NK-92 treated with Interleukin-12 subunit alpha and Interleukin-12 subunit beta, amount 100 ng/mL, for 24 hours (cell line): ENCODE measurements around the gene KHNYN.

ENCODE experiments used
- DNase-seq: peaks from one replicate; lab custom pipeline; 2025; lab: John Stamatoyannopoulos, UW

Gene KHNYN

GRCh38 chr14:24401810-24402702 is 27.7 kb upstream of the KHNYN start:
- DNase-seq = no peak

GRCh38 chr14:24403294-24403998 is 26.3 kb upstream of the KHNYN start:
- no peak for DNase-seq

- no peak for DNase-seq
Observed at GRCh38 chr14:24404814-24405213, 24.9 kb upstream of the KHNYN start.

- no peak for DNase-seq
Observed at GRCh38 chr14:24406416-24406815, 23.3 kb upstream of the KHNYN start.

GRCh38 chr14:24407608-24408325 is 22.0 kb upstream of the KHNYN start:
- no peak for DNase-seq

GRCh38 chr14:24408764-24409163 is 21.0 kb upstream of the KHNYN start:
- DNase-seq = no peak

GRCh38 chr14:24409192-24409591 is 20.6 kb upstream of the KHNYN start:
- DNase-seq = no peak

GRCh38 chr14:24409956-24410355 is 19.8 kb upstream of the KHNYN start:
- no peak for DNase-seq

- no peak for DNase-seq
Observed at GRCh38 chr14:24411443-24412389, 18.0 kb upstream of the KHNYN start.

GRCh38 chr14:24414077-24414476 is 15.7 kb upstream of the KHNYN start:
- no peak for DNase-seq

- DNase-seq = no peak
Observed at GRCh38 chr14:24414732-24415420, 14.9 kb upstream of the KHNYN start.

- no peak for DNase-seq
Observed at GRCh38 chr14:24415421-24416253, 14.1 kb upstream of the KHNYN start.

- DNase-seq = no peak
Observed at GRCh38 chr14:24416254-24416931, 13.4 kb upstream of the KHNYN start.

- no peak for DNase-seq
Observed at GRCh38 chr14:24416932-24417619, 12.7 kb upstream of the KHNYN start.

- DNase-seq = no peak
Observed at GRCh38 chr14:24417832-24418491, 11.8 kb upstream of the KHNYN start.

- DNase-seq = no peak
Observed at GRCh38 chr14:24418492-24418873, 11.3 kb upstream of the KHNYN start.

- no peak for DNase-seq
Observed at GRCh38 chr14:24422261-24422660, 7.5 kb upstream of the KHNYN start.
